Prostate gland (tissue), 2 donors: ENCODE data around the gene PAXX.

ENCODE experiments used
- POLR2A ChIP-seq: fragments of 450-650 bp; IDR thresholded peaks from one replicate; pipeline ENCODE4 v1.6.1; 2016; ENCODE audit warnings: antibody characterized with exemption, mild to moderate bottlenecking
- POLR2AphosphoS5 ChIP-seq: sonication (generic); formaldehyde crosslinking; IDR thresholded peaks from one replicate; pipeline ENCODE4 v1.6.1; 2017; ENCODE audit warnings: antibody characterized with exemption
- TF ChIP-seq, protein P1 (sequence below), 4 experiments: fragments of 200-600 bp in 2 of 4; fragments of 450-650 bp in 2 of 4; sonication (generic) in 2 of 4; IDR thresholded peaks; 1 replicate in 3 of 4; 2 replicates in 1 of 4; pipeline ENCODE4 v1.5.1; 2016 to 2019; ENCODE audit warnings: antibody characterized with exemption in 4 of 4, mild to moderate bottlenecking in 2 of 4, moderate library complexity in 2 of 4

DNA sequence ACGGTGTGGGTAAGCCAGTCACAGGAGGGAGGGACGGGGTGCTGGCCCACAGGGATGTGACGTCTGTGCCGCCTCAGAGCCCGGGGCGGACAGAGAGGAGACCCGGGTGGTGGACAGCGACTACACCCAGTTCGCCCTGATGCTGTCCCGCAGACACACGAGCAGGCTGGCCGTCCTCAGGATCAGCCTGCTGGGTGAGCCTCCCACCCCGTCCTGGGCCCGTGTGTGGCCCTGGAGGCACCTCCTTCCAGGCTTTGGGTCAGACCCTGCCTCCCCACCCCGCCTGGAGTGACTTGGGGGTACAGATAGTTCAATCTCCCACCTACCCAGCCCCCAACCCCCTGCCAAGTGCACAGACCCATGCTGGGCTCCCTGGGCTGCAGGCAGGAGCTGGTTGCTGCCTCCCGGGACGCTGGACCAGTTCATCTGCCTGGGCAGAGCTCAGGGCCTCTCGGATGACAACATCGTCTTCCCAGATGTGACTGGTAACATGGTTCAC is 38.4 kb upstream of the PAXX start:
- no peak for TF ChIP-seq POLR2A
- TF ChIP-seq, protein P1, sequence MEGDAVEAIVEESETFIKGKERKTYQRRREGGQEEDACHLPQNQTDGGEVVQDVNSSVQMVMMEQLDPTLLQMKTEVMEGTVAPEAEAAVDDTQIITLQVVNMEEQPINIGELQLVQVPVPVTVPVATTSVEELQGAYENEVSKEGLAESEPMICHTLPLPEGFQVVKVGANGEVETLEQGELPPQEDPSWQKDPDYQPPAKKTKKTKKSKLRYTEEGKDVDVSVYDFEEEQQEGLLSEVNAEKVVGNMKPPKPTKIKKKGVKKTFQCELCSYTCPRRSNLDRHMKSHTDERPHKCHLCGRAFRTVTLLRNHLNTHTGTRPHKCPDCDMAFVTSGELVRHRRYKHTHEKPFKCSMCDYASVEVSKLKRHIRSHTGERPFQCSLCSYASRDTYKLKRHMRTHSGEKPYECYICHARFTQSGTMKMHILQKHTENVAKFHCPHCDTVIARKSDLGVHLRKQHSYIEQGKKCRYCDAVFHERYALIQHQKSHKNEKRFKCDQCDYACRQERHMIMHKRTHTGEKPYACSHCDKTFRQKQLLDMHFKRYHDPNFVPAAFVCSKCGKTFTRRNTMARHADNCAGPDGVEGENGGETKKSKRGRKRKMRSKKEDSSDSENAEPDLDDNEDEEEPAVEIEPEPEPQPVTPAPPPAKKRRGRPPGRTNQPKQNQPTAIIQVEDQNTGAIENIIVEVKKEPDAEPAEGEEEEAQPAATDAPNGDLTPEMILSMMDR (IDR thresholded peaks at IDR 0.05), result no peak
- no peak for TF ChIP-seq POLR2AphosphoS5
